WTC11 (cell line): ENCODE data around the gene PNLIP. TPM values are rescaled to one million over a fixed set of nuclear protein-coding genes. Genes with fewer than 3 reads are reported as not detected.

Experiments
- ATAC-seq: fragments of 200-7000 bp; cut with Tn5 transposase; 2 replicates; pipeline ENCODE4 v1.10.0; 2021; ENCODE audit warnings: mild to moderate bottlenecking, moderate library complexity
- CTCF ChIA-PET: fragments of 300-600 bp; sonication (Branson Sonifier 250); formaldehyde crosslinking; loops from one replicate; lab custom pipeline; 2021; ENCODE audit warnings: antibody characterized with exemption; lab: Charles Lee
- POLR2A ChIA-PET: fragments of 350-600 bp; sonication (Branson Sonifier 250); formaldehyde crosslinking; loops from one replicate; lab custom pipeline; 2021; ENCODE audit warnings: antibody characterized with exemption; lab: Charles Lee
- DNase-seq: peaks from one replicate; pipeline ENCODE4 v3.0.0; 2021; ENCODE audit warnings: low spot score
- H3K27ac Mint-ChIP-seq: 2 replicates; pipeline ENCODE4 v1.8.0; 2021; ENCODE audit warnings: mixed read lengths
- H3K27me3 Mint-ChIP-seq: 2 replicates; pipeline ENCODE4 v1.8.0; 2021; ENCODE audit warnings: low read depth, mild to moderate bottlenecking, moderate library complexity, mixed read lengths
- H3K36me3 Mint-ChIP-seq: 2 replicates; pipeline ENCODE4 v1.8.0; 2021; ENCODE audit warnings: mixed read lengths
- H3K4me1 Mint-ChIP-seq: 2 replicates; pipeline ENCODE4 v1.8.0; 2022; ENCODE audit warnings: mixed read lengths
- H3K4me3 Mint-ChIP-seq: 2 replicates; pipeline ENCODE4 v1.8.0; 2021; ENCODE audit warnings: mild to moderate bottlenecking, moderate library complexity, mixed read lengths
- H3K9me3 Mint-ChIP-seq: 2 replicates; pipeline ENCODE4 v1.8.0; 2021; ENCODE audit warnings: mixed read lengths
- ETV6 ChIP-seq: sonication (generic); formaldehyde crosslinking; IDR thresholded peaks from 2 replicates; pipeline ENCODE4 v1.8.1; 2022; ENCODE audit warnings: mild to moderate bottlenecking, missing genetic modification reagents
- FOXK1 ChIP-seq: sonication (generic); formaldehyde crosslinking; IDR thresholded peaks from 2 replicates; pipeline ENCODE4 v1.8.0; 2022; ENCODE audit warnings: mild to moderate bottlenecking, moderate library complexity, missing genetic modification reagents
- FOXP1 ChIP-seq: sonication (generic); formaldehyde crosslinking; IDR thresholded peaks from 2 replicates; pipeline ENCODE4 v1.8.0; 2022; ENCODE audit warnings: missing genetic modification reagents, mild to moderate bottlenecking, moderate library complexity, borderline replicate concordance
- HMGA2 ChIP-seq: fragments of 250-450 bp; sonication (Bioruptor Pico); IDR thresholded peaks from 2 replicates; pipeline ENCODE4 v1.4.0; 2021; ENCODE audit warnings: mild to moderate bottlenecking, moderate library complexity
- KAT7 ChIP-seq: sonication (generic); formaldehyde crosslinking; IDR thresholded peaks from 2 replicates; pipeline ENCODE4 v1.8.1; 2023; ENCODE audit warnings: missing genetic modification reagents, mild to moderate bottlenecking, borderline replicate concordance
- MYBL2 ChIP-seq: sonication (generic); formaldehyde crosslinking; IDR thresholded peaks from 2 replicates; pipeline ENCODE4 v1.8.1; 2023; ENCODE audit warnings: mild to moderate bottlenecking, moderate library complexity, missing genetic modification reagents
- NFE2L1 ChIP-seq: sonication (generic); formaldehyde crosslinking; IDR thresholded peaks from 2 replicates; pipeline ENCODE4 v1.8.1; 2023; ENCODE audit warnings: missing genetic modification reagents
- NR1H2 ChIP-seq: sonication (generic); formaldehyde crosslinking; IDR thresholded peaks from 2 replicates; pipeline ENCODE4 v1.9.0; 2021; ENCODE audit warnings: mild to moderate bottlenecking, moderate library complexity, missing genetic modification reagents
- NR3C1 ChIP-seq: sonication (generic); formaldehyde crosslinking; conservative IDR thresholded peaks from 2 replicates; pipeline ENCODE4 v1.8.1; 2023; ENCODE audit warnings: low read depth, mild to moderate bottlenecking, missing genetic modification reagents
- RELA ChIP-seq: sonication (generic); formaldehyde crosslinking; IDR thresholded peaks from 2 replicates; pipeline ENCODE4 v1.8.1; 2022; ENCODE audit warnings: missing genetic modification reagents, mild to moderate bottlenecking, borderline replicate concordance
- SMAD3 ChIP-seq: sonication (generic); formaldehyde crosslinking; IDR thresholded peaks from 2 replicates; pipeline ENCODE4 v1.8.0; 2022; ENCODE audit warnings: missing genetic modification reagents, mild to moderate bottlenecking, borderline replicate concordance
- SMAD4 ChIP-seq: sonication (generic); formaldehyde crosslinking; IDR thresholded peaks from 2 replicates; pipeline ENCODE4 v1.8.0; 2022; ENCODE audit warnings: mild to moderate bottlenecking, missing genetic modification reagents
- TEAD1 ChIP-seq: sonication (generic); formaldehyde crosslinking; IDR thresholded peaks from 2 replicates; pipeline ENCODE4 v1.8.0; 2022; ENCODE audit warnings: mild to moderate bottlenecking, missing genetic modification reagents
- TP53 ChIP-seq: sonication (generic); formaldehyde crosslinking; IDR thresholded peaks from 2 replicates; pipeline ENCODE4 v1.8.1; 2023; ENCODE audit warnings: mild to moderate bottlenecking, missing genetic modification reagents
- ZNF263 ChIP-seq: sonication (generic); formaldehyde crosslinking; IDR thresholded peaks from 2 replicates; pipeline ENCODE4 v1.8.1; 2022; ENCODE audit warnings: low read depth, mild to moderate bottlenecking, moderate library complexity, missing genetic modification reagents
- ZNF512 ChIP-seq: sonication (generic); formaldehyde crosslinking; IDR thresholded peaks from 2 replicates; pipeline ENCODE4 v1.8.1; 2022; ENCODE audit warnings: missing genetic modification reagents, borderline replicate concordance
- ZNF532 ChIP-seq: fragments of 250-450 bp; sonication (Bioruptor Pico); IDR thresholded peaks from 2 replicates; pipeline ENCODE4 v1.9.0; 2021; ENCODE audit warnings: mild to moderate bottlenecking, borderline replicate concordance
- total RNA-seq: library from RNA; stranded (reverse); gene quantifications from 3 replicates; pipeline ENCODE4 v1.2.3, GENCODE V29; 2021
- TF ChIP-seq, protein P1 (sequence below): sonication (generic); formaldehyde crosslinking; IDR thresholded peaks from 2 replicates; pipeline ENCODE4 v1.8.1; 2022; ENCODE audit warnings: mild to moderate bottlenecking, missing genetic modification reagents, moderate library complexity, borderline replicate concordance
- TF ChIP-seq, protein P2 (sequence below): sonication (generic); formaldehyde crosslinking; IDR thresholded peaks from 2 replicates; pipeline ENCODE4 v1.8.1; 2022; ENCODE audit warnings: low read depth, mild to moderate bottlenecking, moderate library complexity, missing genetic modification reagents, borderline replicate concordance
- TF ChIP-seq, protein P3 (sequence below): sonication (generic); formaldehyde crosslinking; IDR thresholded peaks from 2 replicates; pipeline ENCODE4 v1.8.0; 2022; ENCODE audit warnings: mild to moderate bottlenecking, missing genetic modification reagents
- TF ChIP-seq, protein P4 (sequence below): fragments of 250-450 bp; sonication (Bioruptor Pico); IDR thresholded peaks from 2 replicates; pipeline ENCODE4 v1.9.0; 2021; ENCODE audit warnings: mild to moderate bottlenecking

The PNLIP gene
- total RNA-seq, 1 experiment from 2014 or later, result 1.6 TPM

- no peaks in the 10 kb centered on the region for H3K27me3 Mint-ChIP-seq
- CTCF ChIA-PET, result no interaction called here
- H3K36me3 Mint-ChIP-seq, result no peaks in the 10 kb centered on the region
- DNase-seq, result no peak
- H3K27ac Mint-ChIP-seq, result no peak overlapping the region
- ATAC-seq, result no peak
- POLR2A ChIA-PET, result no interaction called here
- peaks cover 12% of the 10 kb centered on the region for H3K9me3 Mint-ChIP-seq
- H3K4me3 Mint-ChIP-seq, result no peak overlapping the region
- TF ChIP-seq RELA, result no peak
- no peaks in the 10 kb centered on the region for H3K4me1 Mint-ChIP-seq
These were observed 42.3 kb downstream of the PNLIP start for GRCh38 chr10:116587878-116588591.

- ChIA-PET POLR2A (no interaction called here), CTCF (no interaction called here)
- DNase-seq (no peak), ATAC-seq (no peak)
- Mint-ChIP-seq H3K4me1 (no peaks in the 10 kb centered on the region), H3K36me3 (no peaks in the 10 kb centered on the region), H3K27me3 (no peaks in the 10 kb centered on the region), H3K9me3 (peaks cover 12% of the 10 kb centered on the region), H3K4me3 (no peak overlapping the region), H3K27ac (no peak overlapping the region)
- TF ChIP-seq, protein P1, sequence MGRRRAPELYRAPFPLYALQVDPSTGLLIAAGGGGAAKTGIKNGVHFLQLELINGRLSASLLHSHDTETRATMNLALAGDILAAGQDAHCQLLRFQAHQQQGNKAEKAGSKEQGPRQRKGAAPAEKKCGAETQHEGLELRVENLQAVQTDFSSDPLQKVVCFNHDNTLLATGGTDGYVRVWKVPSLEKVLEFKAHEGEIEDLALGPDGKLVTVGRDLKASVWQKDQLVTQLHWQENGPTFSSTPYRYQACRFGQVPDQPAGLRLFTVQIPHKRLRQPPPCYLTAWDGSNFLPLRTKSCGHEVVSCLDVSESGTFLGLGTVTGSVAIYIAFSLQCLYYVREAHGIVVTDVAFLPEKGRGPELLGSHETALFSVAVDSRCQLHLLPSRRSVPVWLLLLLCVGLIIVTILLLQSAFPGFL (CRISPR knock-in tag), result no peak
- TF ChIP-seq TEAD1 (no peak), NFE2L1 (CRISPR knock-in tag) (no peak), HMGA2 (CRISPR knock-in tag) (no peak), NR1H2 (no peak), ZNF512 (CRISPR knock-in tag) (no peak), SMAD3 (CRISPR knock-in tag) (no peak), FOXP1 (CRISPR knock-in tag) (no peak), ZNF263 (CRISPR knock-in tag) (no peak), KAT7 (CRISPR knock-in tag) (no peak)
- TF ChIP-seq, protein P2, sequence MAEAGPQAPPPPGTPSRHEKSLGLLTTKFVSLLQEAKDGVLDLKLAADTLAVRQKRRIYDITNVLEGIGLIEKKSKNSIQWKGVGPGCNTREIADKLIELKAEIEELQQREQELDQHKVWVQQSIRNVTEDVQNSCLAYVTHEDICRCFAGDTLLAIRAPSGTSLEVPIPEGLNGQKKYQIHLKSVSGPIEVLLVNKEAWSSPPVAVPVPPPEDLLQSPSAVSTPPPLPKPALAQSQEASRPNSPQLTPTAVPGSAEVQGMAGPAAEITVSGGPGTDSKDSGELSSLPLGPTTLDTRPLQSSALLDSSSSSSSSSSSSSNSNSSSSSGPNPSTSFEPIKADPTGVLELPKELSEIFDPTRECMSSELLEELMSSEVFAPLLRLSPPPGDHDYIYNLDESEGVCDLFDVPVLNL (CRISPR knock-in tag), result no peak
- TF ChIP-seq, protein P3, sequence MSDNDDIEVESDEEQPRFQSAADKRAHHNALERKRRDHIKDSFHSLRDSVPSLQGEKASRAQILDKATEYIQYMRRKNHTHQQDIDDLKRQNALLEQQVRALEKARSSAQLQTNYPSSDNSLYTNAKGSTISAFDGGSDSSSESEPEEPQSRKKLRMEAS (CRISPR knock-in tag), result no peak
These were observed 43.3 kb downstream of the PNLIP start for GRCh38 chr10:116588995-116589394.

DNA sequence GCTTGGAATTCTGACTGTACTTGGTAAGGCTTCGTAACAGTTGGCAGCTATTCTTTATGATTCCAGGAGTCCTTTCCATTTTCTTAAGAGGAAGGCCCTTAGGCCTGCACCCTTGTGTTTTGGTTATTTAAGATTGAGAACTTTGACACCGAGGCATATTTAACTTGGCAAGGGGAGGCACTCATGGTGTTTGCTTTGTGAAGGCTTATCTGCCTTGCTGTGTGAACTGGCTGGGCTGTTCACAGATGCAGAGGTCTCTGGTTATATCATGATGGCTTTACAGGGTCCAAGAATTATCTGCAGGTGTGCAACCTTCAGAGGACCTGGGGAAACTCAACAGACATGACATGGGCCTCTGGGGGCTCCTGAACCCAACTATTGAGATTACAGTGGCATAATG, 44.2 kb downstream of the PNLIP start:
- peaks cover 12% of the 10 kb centered on the region for H3K9me3 Mint-ChIP-seq
- POLR2A ChIA-PET, result no interaction called here
- no peaks in the 10 kb centered on the region for H3K4me1 Mint-ChIP-seq
- no peaks in the 10 kb centered on the region for H3K27me3 Mint-ChIP-seq
- H3K4me3 Mint-ChIP-seq, result no peak overlapping the region
- H3K27ac Mint-ChIP-seq, result no peak overlapping the region
- ATAC-seq (no peak), DNase-seq (no peak)
- CTCF ChIA-PET, result no interaction called here
- no peaks in the 10 kb centered on the region for H3K36me3 Mint-ChIP-seq
- TF ChIP-seq MYBL2 (CRISPR knock-in tag) (no peak), NR3C1 (CRISPR knock-in tag) (no peak), SMAD4 (no peak), TP53 (no peak), ZNF532 (CRISPR knock-in tag) (no peak), FOXK1 (CRISPR knock-in tag) (no peak), ETV6 (no peak)
- TF ChIP-seq, protein P3 (CRISPR knock-in tag), result no peak
- TF ChIP-seq, protein P4, sequence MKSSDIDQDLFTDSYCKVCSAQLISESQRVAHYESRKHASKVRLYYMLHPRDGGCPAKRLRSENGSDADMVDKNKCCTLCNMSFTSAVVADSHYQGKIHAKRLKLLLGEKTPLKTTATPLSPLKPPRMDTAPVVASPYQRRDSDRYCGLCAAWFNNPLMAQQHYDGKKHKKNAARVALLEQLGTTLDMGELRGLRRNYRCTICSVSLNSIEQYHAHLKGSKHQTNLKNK (CRISPR knock-in tag), result no peak
- TF ChIP-seq, protein P2 (CRISPR knock-in tag), result no peak
